ENCODE data around the gene PRDM16.

The PRDM16 gene

DNA sequence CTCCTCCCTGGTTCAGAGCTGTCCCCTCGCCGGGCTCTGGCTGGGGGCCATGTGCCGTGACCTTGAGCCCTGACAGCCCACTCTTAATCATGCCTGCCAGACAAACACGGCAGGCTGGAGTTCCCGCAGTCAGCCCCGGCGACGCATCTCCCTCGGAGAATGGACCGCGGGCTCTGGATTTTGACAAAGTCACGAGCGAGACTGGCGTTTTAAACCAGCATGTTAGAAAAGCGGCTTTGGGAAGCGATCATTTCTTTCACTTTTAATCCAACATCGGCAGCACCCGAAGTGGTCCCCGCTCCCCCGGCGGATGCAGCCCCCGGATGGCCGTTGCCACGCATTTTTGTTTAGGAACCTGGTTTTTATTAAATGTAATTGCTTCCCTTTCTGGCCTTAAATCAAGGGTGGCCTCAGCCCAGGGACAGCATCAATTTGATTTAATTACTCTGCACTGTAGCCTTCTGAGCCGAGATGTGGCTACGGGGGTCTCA lies 70.9 kb downstream of the PRDM16 start:
- no peak for DNase-seq

DNA sequence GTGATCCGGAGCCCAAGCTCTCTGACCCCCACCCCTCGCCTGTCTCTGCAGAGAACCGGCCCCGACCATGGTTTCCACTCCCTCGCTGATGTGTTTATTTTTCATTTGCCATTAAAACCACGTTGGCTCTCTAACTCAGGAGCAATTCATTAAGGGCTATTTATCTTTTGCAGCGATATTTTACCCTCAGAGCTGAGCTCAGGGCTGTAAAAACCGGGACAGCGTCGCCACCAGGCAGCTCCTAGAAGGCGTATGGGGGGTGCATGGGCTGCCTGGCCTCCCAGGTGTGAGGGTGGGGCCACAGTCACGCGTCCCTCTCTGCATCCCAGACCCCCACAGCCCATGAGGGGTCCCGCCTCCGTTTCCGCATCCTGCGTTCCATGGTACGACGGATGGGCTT lies 71.4 kb downstream of the PRDM16 start:
- DNase-seq: no peak

DNA sequence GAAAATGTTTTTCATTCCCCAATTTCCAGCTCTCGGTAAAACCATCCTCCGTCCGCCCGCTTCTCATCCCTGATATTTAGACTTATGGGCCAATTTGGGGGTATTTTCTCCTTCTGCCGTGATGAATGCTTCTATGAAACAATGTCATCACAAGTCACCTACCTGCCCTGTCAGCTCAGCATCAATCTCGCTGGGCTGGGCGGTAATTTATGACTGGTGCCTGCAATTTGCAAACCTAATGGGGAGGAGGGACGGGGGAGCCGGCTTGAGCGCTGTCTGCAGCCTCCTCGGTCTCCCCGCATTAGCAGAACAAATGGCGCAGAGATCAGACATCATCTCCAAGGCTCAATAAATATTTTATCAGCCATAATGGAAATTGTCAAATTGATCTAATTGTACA lies 72.1 kb downstream of the PRDM16 start:
- DNase-seq: no peak

DNA sequence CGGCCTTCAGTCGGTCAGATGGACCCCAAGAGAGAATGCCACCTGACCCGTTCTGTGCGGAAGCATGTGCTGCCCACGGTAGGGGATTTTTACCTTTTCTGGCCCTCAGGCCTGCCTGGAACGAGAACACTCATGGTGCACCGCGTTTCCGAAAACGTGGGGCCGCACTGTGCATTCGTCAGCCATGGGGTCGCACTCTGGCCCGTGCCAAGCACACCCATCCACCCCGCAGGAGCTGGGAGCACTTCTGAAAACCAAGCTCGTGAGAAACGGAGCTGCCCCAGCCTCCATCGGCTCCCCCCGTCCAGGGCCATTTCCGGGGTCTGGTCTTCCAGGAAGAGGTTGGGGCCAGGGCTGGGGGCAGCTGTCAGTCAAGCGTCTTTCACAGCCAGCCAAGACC lies 72.8 kb downstream of the PRDM16 start:
- no peak for DNase-seq

DNA sequence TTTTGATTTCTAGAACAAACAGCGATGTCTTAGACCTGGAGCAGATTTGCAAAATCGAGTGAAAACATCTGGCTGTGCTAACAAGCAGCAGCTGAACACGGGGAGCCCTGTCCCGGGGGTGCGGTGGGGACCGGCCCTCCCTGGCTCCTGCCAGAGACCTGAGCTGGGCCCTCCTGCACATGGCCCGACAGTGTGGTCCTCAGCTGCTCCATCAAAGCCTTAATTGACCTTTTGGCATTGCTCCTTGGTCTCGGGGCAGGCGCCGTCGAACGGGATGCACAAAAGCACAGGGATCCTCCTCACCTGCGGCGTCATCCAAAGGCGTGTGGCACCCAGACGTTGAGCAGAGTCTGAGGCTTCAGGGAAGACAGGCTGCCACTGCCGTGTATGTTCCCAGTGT lies 73.2 kb downstream of the PRDM16 start:
- DNase-seq: no peak

DNA sequence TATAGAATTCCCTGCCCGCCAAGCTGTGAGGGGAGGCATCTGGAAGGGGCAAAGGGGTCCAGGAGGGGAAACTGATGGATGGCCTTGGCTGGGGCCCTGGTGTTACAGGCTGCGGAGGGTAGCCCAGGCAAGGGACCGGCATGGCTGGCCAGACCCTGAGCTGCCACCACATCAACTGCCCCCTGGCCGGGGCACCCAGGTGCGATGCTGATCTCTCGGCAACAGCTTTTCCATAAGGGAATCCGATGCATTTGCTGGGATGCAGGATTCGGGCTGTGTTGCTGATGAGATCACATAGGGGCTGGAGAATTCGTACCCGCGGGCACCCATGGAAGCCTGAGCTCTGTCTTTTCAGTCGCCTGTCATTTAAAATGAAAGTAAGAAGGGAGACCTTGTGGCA lies 73.7 kb downstream of the PRDM16 start:
- no peak for DNase-seq

DNA sequence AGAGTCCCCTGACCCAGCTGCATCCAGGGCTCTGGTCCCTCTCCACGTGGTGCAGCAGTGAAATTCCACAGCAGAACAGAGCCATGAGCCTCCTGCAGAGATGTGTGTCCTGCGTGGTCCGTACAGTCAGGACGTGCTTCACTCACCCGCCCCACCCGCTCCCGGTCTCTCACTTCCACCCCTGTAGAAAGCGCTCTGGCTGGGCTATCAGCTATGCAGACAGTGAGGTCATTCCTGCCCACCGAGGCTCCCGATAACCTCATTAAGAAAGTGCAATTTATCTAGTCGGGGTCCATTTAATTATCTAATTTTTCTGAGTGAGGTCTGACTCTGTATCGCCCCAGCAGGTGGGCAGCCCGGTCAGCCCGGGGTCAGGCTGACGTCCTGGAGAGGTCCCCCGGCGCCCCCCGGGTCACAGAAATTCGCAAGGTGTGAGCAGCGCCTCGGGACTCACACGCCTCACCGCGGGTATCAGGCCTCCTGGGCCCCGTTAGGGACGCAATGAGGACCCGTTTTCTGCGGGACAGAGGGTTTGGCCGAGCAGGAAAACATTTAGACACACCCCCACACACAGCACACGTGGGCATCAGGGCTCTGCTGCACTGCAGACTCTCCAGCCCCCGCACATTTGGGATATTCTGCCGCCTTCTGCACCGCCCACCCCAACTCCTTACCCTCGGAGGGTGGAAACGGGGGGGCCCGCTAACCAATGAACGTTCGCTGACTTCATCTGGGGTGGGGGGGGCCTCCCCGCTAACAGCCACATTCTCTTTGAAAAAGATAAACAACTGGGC lies 76.7 kb downstream of the PRDM16 start:
- no peak for DNase-seq

DNA sequence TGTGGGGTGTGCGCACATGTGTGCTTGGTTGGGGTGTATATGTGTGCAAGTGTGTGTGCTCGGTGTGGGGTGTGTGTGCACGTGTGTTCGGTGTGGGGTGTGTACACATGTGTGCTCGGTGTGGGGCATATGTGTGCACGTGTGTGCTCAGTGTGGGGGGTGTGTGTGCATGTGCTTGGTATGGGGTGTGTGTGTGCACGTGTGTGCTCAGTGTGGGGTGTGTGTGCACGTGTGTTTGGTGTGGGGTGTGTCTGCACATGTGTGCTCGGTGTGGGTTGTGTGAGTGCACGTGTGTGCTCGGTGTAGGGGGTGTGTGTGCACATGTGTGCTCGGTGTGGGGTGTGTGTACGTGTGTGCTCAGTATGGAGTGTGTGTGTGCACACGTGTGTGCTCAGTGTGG lies 77.5 kb downstream of the PRDM16 start:
- DNase-seq: no peak

DNA sequence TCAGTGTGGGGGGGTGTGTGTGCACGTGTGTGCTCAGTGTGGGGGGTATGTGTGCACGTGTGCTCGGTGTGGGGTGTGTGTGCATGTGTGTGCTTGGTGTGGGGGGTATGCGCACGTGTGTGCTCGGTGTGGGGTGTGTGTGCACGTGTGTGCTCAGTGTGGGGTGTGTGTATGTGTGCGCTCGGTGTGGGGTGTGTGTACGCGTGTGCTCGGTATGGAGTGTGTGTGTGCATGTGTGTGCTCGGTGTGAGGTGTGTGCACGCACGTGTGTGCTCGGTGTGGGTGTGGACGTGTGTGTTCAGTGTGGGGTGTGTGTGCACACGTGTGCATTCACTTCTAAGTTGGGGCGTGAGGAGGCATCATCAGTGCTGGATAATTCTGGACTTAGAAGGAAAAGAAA lies 77.9 kb downstream of the PRDM16 start:
- no peak for DNase-seq

DNA sequence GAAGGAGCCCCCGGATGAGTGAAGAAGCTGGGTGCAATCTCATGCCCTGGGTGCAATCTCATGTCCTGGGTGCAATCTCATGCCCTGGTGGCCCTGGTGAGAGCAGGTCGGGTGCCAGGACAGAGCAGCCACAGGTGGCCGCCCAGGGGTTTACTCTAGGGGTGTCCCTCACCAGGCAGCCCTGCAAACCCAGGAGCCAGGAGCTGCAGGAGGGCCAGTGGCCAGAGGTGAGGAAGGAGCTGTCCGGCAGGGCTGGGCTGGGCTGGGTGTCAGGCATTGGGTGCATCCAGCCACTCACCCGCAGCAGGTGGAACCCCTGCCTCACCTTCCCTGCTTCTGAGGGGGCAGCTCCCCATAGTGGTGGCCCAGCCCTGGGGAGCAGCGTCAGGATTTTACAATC lies 79.2 kb downstream of the PRDM16 start:
- DNase-seq: no peak

DNA sequence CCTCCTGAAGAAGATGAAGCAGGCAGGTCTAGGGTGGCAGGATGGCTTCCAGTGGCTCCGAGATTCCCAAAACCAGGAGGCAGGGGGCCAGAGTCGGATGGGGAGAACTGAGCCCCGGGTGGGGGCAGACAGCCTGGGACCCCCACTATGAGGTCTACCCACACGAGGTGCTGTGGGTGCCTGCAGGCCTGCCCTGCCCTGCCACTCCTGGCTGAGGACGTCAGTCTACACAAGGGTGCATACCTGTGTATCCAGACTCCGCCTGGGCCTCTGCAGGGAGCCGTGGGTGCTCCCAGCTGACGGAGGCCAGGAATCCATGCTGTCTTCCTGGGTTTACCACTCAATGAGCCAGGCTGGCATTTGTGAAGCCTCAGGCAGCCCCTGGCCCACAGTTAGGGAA lies 80.3 kb downstream of the PRDM16 start:
- DNase-seq: no peak

DNA sequence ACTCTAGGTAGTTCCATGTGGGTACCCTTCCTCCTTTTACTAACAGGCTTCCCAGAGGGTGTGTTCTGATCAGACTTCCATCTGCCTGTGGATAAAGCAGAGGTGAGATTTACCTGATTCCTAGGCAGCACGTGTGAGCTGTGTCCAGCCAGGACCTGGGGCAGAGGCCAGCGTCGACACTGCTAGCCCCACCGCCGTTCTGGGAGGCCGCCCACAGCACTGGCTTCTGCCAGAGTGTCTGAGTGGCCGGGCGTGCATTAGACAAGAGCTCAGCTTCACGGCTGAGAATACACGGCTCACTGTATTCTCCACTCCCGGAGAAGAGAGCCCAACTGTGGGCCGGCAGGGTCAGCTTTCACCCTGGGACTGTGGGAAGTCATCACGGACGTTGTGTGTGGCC lies 82.5 kb downstream of the PRDM16 start:
- no peak for DNase-seq

DNA sequence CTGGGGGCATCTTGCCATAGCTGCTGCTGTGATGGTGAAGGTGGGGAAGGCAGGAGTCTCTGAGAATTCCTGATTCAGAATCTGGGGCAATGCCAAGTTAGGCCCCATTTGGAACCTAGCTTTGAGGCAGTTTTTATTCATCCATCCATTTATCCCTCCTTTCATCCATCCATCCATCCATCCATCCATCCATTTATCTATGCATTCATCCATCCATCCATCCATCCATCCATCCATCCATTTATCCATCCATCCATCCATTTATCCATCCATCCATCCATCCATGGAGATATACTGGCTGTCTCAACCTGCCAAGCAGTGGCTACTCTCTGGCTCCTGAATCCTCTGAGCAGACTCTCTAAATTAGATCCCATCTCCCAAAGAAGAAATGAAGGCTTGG lies 83.1 kb downstream of the PRDM16 start:
- DNase-seq: no peak

DNA sequence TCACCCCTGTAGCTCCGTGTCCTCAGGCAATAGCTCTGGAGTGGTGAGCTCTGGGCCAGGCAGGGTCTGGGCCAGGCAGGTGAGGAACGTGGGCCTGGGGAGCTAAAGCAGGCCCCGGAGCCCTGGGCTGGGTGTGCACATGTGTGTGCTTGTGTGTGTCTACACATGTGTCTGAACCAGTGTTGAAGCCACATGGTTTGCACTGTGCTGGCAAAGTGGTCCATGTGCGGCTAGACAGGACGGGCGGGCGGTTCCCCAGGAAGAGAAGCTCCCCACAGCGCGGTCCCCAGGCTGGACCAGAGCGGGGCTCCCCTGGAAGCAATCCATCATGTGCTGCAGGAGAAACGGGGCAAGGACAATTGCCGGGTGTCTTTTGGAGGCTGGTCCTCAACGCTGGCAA lies 84.2 kb downstream of the PRDM16 start:
- DNase-seq: no peak

DNA sequence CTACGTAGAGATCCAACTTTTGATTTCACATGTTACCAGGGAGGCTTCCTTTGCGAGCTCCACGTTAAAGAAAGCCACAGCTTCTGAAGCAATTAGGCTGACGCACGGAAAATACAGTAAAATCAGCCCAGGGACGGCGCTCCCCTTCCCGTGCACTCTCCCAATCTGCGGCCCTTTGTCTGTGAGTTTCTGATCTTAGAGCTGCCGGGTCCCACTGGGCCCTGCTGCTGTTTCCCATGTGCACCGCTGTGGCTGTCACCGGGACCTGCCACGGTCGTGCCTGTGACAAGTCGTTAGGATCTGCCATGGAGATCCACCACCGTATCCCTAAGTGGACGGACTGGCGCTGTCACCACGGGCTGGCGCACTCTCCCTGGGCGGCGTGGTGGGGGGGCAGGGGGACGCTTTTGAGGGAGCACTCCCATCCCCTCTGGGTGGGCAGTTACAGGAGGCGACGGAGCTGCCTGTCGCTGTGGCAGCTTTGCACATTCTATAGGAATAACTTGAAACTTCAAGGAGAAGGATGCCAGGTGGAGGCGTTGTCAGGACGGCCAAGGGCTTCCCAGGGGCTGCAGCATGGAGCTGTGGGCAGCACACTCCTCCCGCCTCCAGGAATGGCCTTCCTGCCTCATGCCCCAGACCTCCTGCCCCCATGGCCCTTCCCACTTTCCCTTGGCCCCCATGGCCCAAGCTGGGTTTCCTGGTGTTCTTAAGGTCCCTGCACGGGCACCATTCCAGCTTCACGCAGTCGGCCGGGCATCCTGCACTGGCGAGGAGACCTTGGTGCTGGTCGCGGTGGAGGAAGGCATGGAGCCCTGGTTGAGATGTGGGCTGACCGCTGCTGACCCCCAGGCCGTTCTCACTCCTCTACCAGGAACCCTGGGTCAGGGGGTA lies 85.1 kb downstream of the PRDM16 start:
- no peak for DNase-seq

DNA sequence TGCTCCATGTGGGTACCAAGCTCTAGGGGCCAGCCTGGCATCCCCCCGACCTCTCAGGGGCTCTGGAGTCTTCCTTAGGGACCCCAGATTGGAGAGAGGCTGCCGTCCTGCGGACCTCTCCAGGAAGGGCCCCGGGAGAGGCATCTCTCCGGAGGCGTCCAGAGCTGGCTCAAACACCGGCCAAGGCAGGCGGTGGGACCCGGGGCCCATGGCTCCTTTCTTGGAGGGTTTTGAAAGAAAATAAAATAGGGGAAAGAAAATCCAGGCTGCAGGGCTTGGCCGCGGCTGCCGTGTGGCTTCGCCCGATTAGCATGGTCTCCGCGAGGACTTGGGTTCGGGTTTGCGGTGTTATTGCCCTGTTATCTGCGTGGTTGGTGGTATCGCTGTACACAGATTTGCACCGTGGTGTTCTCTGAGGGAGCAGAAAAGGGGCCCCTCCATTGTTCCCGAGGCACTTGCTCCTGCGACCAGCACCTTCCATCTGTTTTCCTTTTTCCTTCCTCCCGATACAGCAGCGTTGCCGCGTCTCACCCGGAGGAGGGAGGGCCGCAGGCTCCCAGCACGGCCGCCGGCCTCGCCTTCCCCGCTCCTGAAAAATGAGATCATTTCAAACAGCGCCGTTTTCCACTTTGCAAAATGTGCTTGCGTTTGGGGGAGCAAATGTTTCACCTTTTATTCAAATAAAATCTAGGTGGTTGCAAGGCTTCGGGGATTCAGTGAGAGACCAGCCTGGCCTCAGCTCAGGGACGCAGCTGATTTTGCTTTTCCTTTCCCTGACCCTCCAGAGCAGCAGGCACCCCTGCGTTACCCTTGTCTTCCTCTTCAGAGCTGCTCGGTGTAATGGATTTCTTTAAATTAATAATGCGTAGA lies 86.3 kb downstream of the PRDM16 start:
- DNase-seq: no peak

DNA sequence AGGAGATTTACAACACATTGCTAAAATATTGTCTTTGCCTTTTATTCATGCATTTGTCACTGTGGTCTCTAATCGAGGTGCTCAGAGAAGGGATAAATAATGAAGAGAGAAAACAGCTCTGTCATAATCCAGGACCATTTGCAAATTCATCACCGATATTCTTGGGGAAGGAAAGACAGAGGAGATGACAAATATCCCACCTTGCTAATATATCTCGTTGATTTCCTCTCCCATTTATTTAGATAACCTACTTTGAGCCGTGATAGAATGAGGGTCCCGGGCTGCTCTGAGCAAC lies 86.9 kb downstream of the PRDM16 start:
- DNase-seq: no peak

DNA sequence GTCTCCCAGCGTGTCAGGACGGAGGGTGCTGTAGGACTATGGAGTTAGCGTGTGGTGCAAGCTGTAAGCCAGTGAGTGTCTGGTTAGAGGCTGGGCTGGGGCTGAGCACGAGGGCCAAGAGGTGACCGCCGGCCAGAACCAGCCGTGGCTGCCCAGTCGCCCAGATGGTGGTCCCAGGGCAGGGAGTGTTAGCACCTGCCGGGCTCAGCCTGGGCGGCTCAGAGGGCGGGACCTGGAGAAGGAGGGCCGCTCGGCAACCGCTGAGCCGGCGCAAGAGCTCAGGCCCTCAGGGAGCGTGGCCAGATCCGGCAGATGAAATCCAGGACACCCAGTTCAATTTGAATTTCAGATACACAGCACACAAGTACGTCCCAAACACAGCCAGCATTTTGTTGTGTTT lies 87.9 kb downstream of the PRDM16 start:
- no peak for DNase-seq

DNA sequence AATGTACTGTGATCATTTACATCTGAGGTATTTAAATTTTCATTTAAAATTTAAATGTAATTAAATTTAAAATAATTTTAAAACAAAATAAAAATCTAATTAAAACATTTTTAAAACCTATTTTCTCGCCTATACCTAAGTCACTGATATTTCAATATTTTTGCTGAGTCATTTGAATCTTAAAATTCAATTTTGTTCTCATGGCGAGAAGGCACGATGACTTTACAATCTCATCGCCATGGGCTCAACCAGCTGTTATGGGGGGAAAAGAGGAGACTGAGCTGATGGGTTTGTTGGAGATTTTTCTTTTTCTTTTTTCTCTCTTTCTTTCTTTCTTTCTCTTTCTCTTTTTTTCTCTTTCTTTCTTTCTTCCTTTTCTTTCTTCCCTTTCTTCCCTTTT lies 89.3 kb downstream of the PRDM16 start:
- DNase-seq: no peak

DNA sequence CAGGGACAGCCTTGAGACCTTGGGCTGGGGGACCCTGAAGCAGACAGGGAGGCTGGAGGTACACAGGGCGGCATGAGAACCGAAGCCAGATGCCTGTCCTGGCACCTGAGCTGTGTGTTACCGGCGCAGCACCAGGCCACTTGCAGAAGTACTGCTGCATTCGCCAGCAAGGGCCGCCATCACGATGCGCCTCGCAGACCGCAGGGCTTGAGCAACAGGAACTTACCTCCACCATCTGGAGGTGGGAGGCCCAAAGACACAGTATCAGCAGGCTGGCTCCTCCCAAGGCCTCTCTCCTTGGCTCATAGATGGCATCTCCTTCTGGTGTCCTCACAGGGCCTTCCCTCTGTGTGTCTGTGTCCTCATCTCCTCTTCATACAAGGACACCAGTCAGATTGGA lies 90.1 kb downstream of the PRDM16 start:
- no peak for DNase-seq

DNA sequence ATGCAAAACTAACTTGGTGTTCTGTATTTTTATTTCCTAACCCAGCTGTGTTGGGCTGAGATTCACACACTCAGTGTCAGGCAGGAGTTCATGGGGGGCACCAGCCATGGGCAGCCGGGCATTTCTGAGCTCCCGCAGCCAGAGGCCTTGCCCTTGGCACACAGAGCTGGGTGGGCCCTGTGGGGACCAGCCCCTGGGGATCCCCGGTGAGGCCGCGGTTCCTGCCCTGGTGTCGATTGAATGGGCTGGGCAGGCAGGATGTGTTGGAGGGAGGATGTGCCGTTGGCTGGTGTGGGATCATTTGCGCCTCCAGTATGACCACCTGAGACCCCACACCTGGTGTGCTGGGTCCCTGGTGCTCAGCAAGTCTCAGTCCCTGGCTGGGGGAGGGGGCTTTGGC lies 91.0 kb downstream of the PRDM16 start:
- no peak for DNase-seq

DNA sequence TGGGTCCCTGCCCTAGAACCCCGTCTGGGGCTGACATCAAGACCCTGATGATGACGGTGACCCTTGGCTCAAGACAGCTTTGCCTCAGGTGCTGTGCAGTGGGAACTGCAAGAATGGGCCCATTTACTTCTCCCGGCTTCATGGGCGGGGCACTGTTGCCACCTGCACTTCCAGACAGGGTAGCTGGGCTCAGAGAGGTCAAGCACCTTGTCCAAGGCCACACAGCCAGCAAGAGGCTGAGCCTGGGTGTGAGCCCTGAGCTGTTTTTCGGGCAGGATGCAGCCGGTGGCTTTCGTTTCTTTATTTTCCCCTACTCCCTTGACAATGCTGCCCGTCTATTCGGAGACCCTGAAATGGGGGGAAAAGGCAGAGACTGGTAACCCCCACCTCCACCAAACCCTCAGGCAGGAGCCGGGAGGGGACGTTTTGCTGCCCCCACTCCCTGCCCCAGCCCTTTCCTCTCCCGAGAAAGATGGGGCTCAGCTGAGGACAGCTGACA lies 91.7 kb downstream of the PRDM16 start:
- no peak for DNase-seq
